ENCODE measurements around the gene UCP2. TPM values are rescaled to one million over a fixed set of nuclear protein-coding genes. Genes with fewer than 3 reads are reported as not detected.

Gene UCP2
- total and polyA plus RNA-seq, 2 donors (not counting 3 experiments of a cell fraction or from before 2014, with no cell fraction given), result 16.5 to 24.0 TPM

DNA sequence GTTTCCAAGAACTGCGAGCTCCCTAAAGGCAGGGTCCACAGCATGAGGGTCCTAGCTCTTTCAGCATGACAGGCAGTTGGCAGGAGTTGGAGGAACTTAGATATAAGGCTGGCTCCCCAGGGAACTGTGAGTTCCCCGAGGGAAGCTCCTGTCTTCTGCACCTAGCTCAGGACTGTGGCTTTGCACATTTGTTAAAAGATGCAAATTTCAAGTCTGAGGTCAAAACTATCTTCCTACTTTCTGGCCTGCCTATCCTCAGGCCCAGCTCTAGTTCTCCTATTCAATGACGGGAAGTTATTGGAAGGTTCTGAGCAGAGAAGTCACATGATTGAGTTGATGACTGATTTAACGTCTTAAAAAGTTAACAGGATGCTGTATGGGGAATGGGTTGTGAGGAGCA is 37.9 kb upstream of the UCP2 start:
- Histone ChIP-seq H3K4me2 (ENCODE audit: insufficient read depth, low read length) (no peak overlapping the region), H3K27me3 (ENCODE audit: control insufficient read depth in 2 of 2, insufficient read depth in 2 of 2, low read length in 2 of 2) (no peaks in the 10 kb centered on the region), H3K9ac (replicated peaks; ENCODE audit: extremely low read depth, insufficient read depth, low read length) (no peak overlapping the region), H4K20me1 (replicated peaks; ENCODE audit: control insufficient read depth, extremely low read depth, insufficient read depth, low read length) (no peaks in the 10 kb centered on the region), H2AFZ (ENCODE audit: low read depth, low read length) (no peak overlapping the region), H3K36me3 (ENCODE audit: control insufficient read depth in 2 of 2, extremely low read depth in 1 of 2, insufficient read depth in 2 of 2, low read length in 2 of 2) (peaks cover 0 to 4% of the 10 kb centered on the region in 2 experiments), H3K27ac (ENCODE audit: insufficient read depth, low read depth, low read length) (no peak overlapping the region), H3K4me1 (ENCODE audit: control insufficient read depth, extremely low read depth, insufficient read depth, low read length) (peaks cover 11% of the 10 kb centered on the region), H3K79me2 (ENCODE audit: control insufficient read depth, insufficient read depth, low read length) (no peaks in the 10 kb centered on the region), H3K9me1 (replicated peaks; ENCODE audit: control insufficient read depth, extremely low read depth, insufficient read depth, low read length) (no peaks in the 10 kb centered on the region), H3K9me3 (replicated peaks; ENCODE audit: control insufficient read depth, insufficient read depth, low read length) (no peaks in the 10 kb centered on the region), H3K4me3 (replicated peaks in 1 of 3; ENCODE audit: insufficient read depth in 1 of 3, low read depth in 1 of 3, low read length in 3 of 3) (no peak overlapping the region)
- ChIA-PET POLR2A (no interaction called here), CTCF (interaction anchor here (1.0 kb wide), 1 partner anchor 23 kb away, joined by 3 read pairs; no protein-coding TSS in a partner anchor)
- BruUV-seq (replicated peaks), result no TSS peak
- dilution Hi-C loops (cut with MboI; ENCODE audit: extremely low pct_ligation_motif_present, low sequenced_read_pairs) (no loop called here), intact Hi-C loops (cut with micrococcal nuclease) (no loop called here)
- TF ChIP-seq EZH2 (IDR thresholded peaks at IDR 0.05; ENCODE audit: borderline replicate concordance, low read depth, low read length, severe bottlenecking), result no peak
- no peak for TF ChIP-seq JUN (IDR thresholded peaks at IDR 0.05; ENCODE audit: borderline replicate concordance, insufficient read depth, insufficient read length, low read depth)
- no peak for TF ChIP-seq FOS (IDR thresholded peaks at IDR 0.05; ENCODE audit: borderline replicate concordance, insufficient read depth, low read length)
- TF ChIP-seq POLR2AphosphoS5 (IDR thresholded peaks at IDR 0.05; ENCODE audit: insufficient read depth, low read depth, low read length), result no peak
- TF ChIP-seq POLR2A (IDR thresholded peaks at IDR 0.05; ENCODE audit: low read depth, low read length), result no peak
- no peak for TF ChIP-seq MYC (IDR thresholded peaks at IDR 0.05; ENCODE audit: low read depth, low read length)
- no peak for TF ChIP-seq GATA2 (IDR thresholded peaks at IDR 0.05; ENCODE audit: insufficient read depth, insufficient read length, low read depth, low read length)
- TF ChIP-seq, protein P1, sequence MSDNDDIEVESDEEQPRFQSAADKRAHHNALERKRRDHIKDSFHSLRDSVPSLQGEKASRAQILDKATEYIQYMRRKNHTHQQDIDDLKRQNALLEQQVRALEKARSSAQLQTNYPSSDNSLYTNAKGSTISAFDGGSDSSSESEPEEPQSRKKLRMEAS (IDR thresholded peaks at IDR 0.05; ENCODE audit: insufficient read depth, insufficient read length), result no peak
- no peak for TF ChIP-seq CTCF (IDR thresholded peaks at IDR 0.05; ENCODE audit: extremely low read depth in 1 of 2, insufficient read depth in 1 of 2, low read depth in 1 of 2, low read length in 2 of 2)
- FAIRE-seq (no peak), DNase-seq (ENCODE audit: low read depth, low spot score) (no peak)
